ENCODE data around the gene MIPEP. TPM values are rescaled to one million over a fixed set of nuclear protein-coding genes. Genes with fewer than 3 reads are reported as not detected.
A peak's percentile ranks its signal among the peaks of the same experiment; 100 is the strongest.

MIPEP gene
- total RNA-seq, 4 donors from 2014 or later: 5.2 to 20.1 (median 17.8) TPM

- intact Hi-C loops (cut with DNase I; ENCODE audit: low total_unique reads): no loop called here
- no peaks in the 10 kb centered on the region for H3K36me3 ChIP-seq
- no peak overlapping the region for H3K27ac ChIP-seq
These were observed 145.7 kb downstream of the MIPEP start for GRCh38 chr13:23743278-23744076.

GRCh38 chr13:23741879-23742510 is 147.2 kb downstream of the MIPEP start:
- peak in 3 of 5 experiments; percentile 15 to 22 (median 16) for TF ChIP-seq CTCF (IDR thresholded peaks at IDR 0.05)
- TF ChIP-seq POLR2AphosphoS5 (IDR thresholded peaks at IDR 0.05): no peak
- no peak for TF ChIP-seq POLR2A (IDR thresholded peaks at IDR 0.05)
- DNase-seq: no peak
- H3K4me3 ChIP-seq: no peak overlapping the region
- intact Hi-C loops (cut with DNase I; ENCODE audit: low total_unique reads) (no loop called here), in situ Hi-C loops (cut with MboI; ENCODE audit: low pct_ligation_motif_present in 1 of 4, low pct_unique_long_range_greater_than_20kb in 1 of 4, low sequenced_read_pairs in 3 of 4) (no loop called here)
- WGBS, 2 donors (ENCODE audit: low coverage in 1 of 2): 86 to 87% methylated on average over 2 to 4 of the region's 4 CpGs
- H3K9me3 ChIP-seq: no peaks in the 10 kb centered on the region
- no peaks in the 10 kb centered on the region for H3K36me3 ChIP-seq
- H3K4me1 ChIP-seq: no peaks in the 10 kb centered on the region
- no peaks in the 10 kb centered on the region for H3K27me3 ChIP-seq
- no peak overlapping the region for H3K27ac ChIP-seq

More at GRCh38 chr13:23743278-23744076, 145.7 kb downstream of the MIPEP start:
- TF ChIP-seq POLR2A (IDR thresholded peaks at IDR 0.05): no peak
- TF ChIP-seq POLR2AphosphoS5 (IDR thresholded peaks at IDR 0.05): no peak
- no peak for TF ChIP-seq CTCF (IDR thresholded peaks at IDR 0.05)
- no peak for TF ChIP-seq EP300 (IDR thresholded peaks at IDR 0.05; ENCODE audit: low read depth)
- 79 to 87% methylated on average over 8 of the region's 8 CpGs for WGBS, 2 donors (ENCODE audit: low coverage in 1 of 2)
- Histone ChIP-seq H3K4me3 (no peak overlapping the region), H3K9me3 (no peaks in the 10 kb centered on the region), H3K27me3 (no peaks in the 10 kb centered on the region), H3K4me1 (no peaks in the 10 kb centered on the region)
- in situ Hi-C loops (cut with MboI; ENCODE audit: low pct_ligation_motif_present in 1 of 4, low pct_unique_long_range_greater_than_20kb in 1 of 4, low sequenced_read_pairs in 3 of 4): no loop called here
- no peak for DNase-seq

GRCh38 chr13:23740002-23740401 is 149.2 kb downstream of the MIPEP start:
- no peaks in the 10 kb centered on the region for H3K36me3 ChIP-seq
- 67 to 87% methylated on average over 1 to 4 of the region's 4 CpGs for WGBS, 2 donors (ENCODE audit: low coverage in 1 of 2)
- no peak overlapping the region for H3K4me3 ChIP-seq
- H3K4me1 ChIP-seq: no peaks in the 10 kb centered on the region
- no peak for DNase-seq
- H3K9me3 ChIP-seq: no peaks in the 10 kb centered on the region
- in situ Hi-C loops (cut with MboI; ENCODE audit: low pct_ligation_motif_present in 1 of 4, low pct_unique_long_range_greater_than_20kb in 1 of 4, low sequenced_read_pairs in 3 of 4): no loop called here
- no peaks in the 10 kb centered on the region for H3K27me3 ChIP-seq
- no peak overlapping the region for H3K27ac ChIP-seq
- TF ChIP-seq POLR2AphosphoS5 (IDR thresholded peaks at IDR 0.05): no peak
- TF ChIP-seq EP300 (IDR thresholded peaks at IDR 0.05; ENCODE audit: low read depth): no peak
- TF ChIP-seq POLR2A (IDR thresholded peaks at IDR 0.05): no peak
- TF ChIP-seq CTCF (IDR thresholded peaks at IDR 0.05): no peak
- intact Hi-C loops (cut with DNase I; ENCODE audit: low total_unique reads): no loop called here

GRCh38 chr13:23739596-23739995 is 149.6 kb downstream of the MIPEP start:
- WGBS, 2 donors (ENCODE audit: low coverage in 1 of 2): 85% methylated on average over 3 of the region's 3 CpGs; no CpG with 5 or more reads in 1 of the 2 donors
- H3K27ac ChIP-seq: no peak overlapping the region
- H3K36me3 ChIP-seq: no peaks in the 10 kb centered on the region
- H3K9me3 ChIP-seq: no peaks in the 10 kb centered on the region
- in situ Hi-C loops (cut with MboI; ENCODE audit: low pct_ligation_motif_present in 1 of 4, low pct_unique_long_range_greater_than_20kb in 1 of 4, low sequenced_read_pairs in 3 of 4) (no loop called here), intact Hi-C loops (cut with DNase I; ENCODE audit: low total_unique reads) (no loop called here)
- H3K27me3 ChIP-seq: no peaks in the 10 kb centered on the region
- H3K4me3 ChIP-seq: no peak overlapping the region
- H3K4me1 ChIP-seq: no peaks in the 10 kb centered on the region
- DNase-seq: no peak
- no peak for TF ChIP-seq POLR2AphosphoS5 (IDR thresholded peaks at IDR 0.05)
- TF ChIP-seq POLR2A (IDR thresholded peaks at IDR 0.05): no peak
- TF ChIP-seq EP300 (IDR thresholded peaks at IDR 0.05; ENCODE audit: low read depth): no peak
- TF ChIP-seq CTCF (IDR thresholded peaks at IDR 0.05): no peak

Data from transverse colon (tissue), 4 donors.